GM12878 (cell line): ENCODE results near the gene FIBCD1. TPM values are rescaled to one million over a fixed set of nuclear protein-coding genes. Genes with fewer than 3 reads are reported as not detected.

Experiments used
- ATAC-seq: fragments of 200-7000 bp; cut with Tn5 transposase; 3 replicates; pipeline ENCODE4 v1.9.1; 2020; ENCODE audit warnings: mild to moderate bottlenecking, moderate library complexity
- BruUV-seq: library from RNA; stranded (reverse); fragments of 400-500 nt; replicated peaks from 2 replicates; lab custom pipeline; 2021; lab: Mats Ljungman, UMichigan
- CTCF ChIA-PET: fragments of 300-600 bp; sonication (Branson Sonifier 250); formaldehyde crosslinking; extraction: SDS; loops from one replicate; lab custom pipeline; 2021; ENCODE audit warnings: inconsistent platforms; lab: Yijun Ruan, JAX
- POLR2A ChIA-PET: fragments of 350-600 bp; formaldehyde crosslinking; extraction: SDS; loops from one replicate; lab custom pipeline; 2021; ENCODE audit warnings: inconsistent platforms; lab: Charles Lee
- RAD21 ChIA-PET: fragments of 300-600 bp; sonication (Branson Sonifier 250); formaldehyde crosslinking; loops from one replicate; lab custom pipeline; 2023; ENCODE audit warnings: antibody characterized with exemption; ENCODE audit not compliant: unreplicated experiment; lab: Charles Lee
- SMC1A ChIA-PET: fragments of 300-600 bp; sonication (Branson Sonifier 250); formaldehyde crosslinking; loops from one replicate; lab custom pipeline; 2023; ENCODE audit not compliant: unreplicated experiment, uncharacterized antibody; lab: Charles Lee
- DNase-seq: peaks from one replicate; pipeline ENCODE4 v3.0.0-alpha.2; 2011; ENCODE audit warnings: low read depth, low spot score
- FAIRE-seq: peaks from 3 replicates; lab custom pipeline; 2011; peaks lifted over from hg19 to GRCh38; lab: Jason Lieb, UNC
- H2AFZ ChIP-seq: 2 replicates; pipeline ENCODE4 v1.6.0; 2011; ENCODE audit warnings: low read depth, low read length, control low read depth; ENCODE audit not compliant: control insufficient read depth
- H3K27ac ChIP-seq: 2 replicates; pipeline ENCODE4 v1.5.1; 2011; ENCODE audit warnings: control low read depth; ENCODE audit not compliant: control insufficient read depth, insufficient read depth
- H3K27me3 ChIP-seq, 2 experiments: replicated peaks in 1 of 2; 2 replicates each; pipeline versions ENCODE4 v1.6.0 to v1.6.1; 2011; ENCODE audit warnings: low read length in 1 of 2; ENCODE audit not compliant: control insufficient read depth in 2 of 2, insufficient read depth in 2 of 2
- H3K36me3 ChIP-seq, 2 experiments: 2 replicates each; pipeline ENCODE4 v1.5.1; 2011; ENCODE audit warnings: low read length in 1 of 2; ENCODE audit not compliant: control insufficient read depth in 2 of 2, insufficient read depth in 2 of 2
- H3K4me1 ChIP-seq: 2 replicates; pipeline ENCODE4 v1.6.1; 2011; ENCODE audit warnings: mild to moderate bottlenecking, low read length, moderate library complexity, mixed read lengths; ENCODE audit not compliant: control insufficient read depth, insufficient read depth
- H3K4me2 ChIP-seq: 2 replicates; pipeline ENCODE4 v1.6.0; 2011; ENCODE audit warnings: control low read depth; ENCODE audit not compliant: control insufficient read depth, insufficient read depth
- H3K4me3 ChIP-seq: fragments of 200-600 bp; sonication (generic); 2 replicates; pipeline ENCODE4 v1.5.1; 2016
- H3K79me2 ChIP-seq: 2 replicates; pipeline ENCODE4 v1.6.0; 2011; ENCODE audit warnings: low read length; ENCODE audit not compliant: control insufficient read depth, insufficient read depth
- H3K9ac ChIP-seq: 2 replicates; pipeline ENCODE4 v1.8.0; 2011; ENCODE audit warnings: low read length, control low read depth, mixed read lengths; ENCODE audit not compliant: control insufficient read depth, insufficient read depth
- H3K9me3 ChIP-seq: replicated peaks from 3 replicates; pipeline ENCODE4 v1.5.1; 2011; ENCODE audit warnings: mild to moderate bottlenecking, low read length; ENCODE audit not compliant: control insufficient read depth, insufficient read depth
- H4K20me1 ChIP-seq: 2 replicates; pipeline ENCODE4 v1.6.0; 2011; ENCODE audit not compliant: control insufficient read depth, insufficient read depth
- REST ChIP-seq: IDR thresholded peaks from 2 replicates; pipeline ENCODE4 v1.6.1; 2012; ENCODE audit warnings: mild to moderate bottlenecking, low read depth, low read length
- whole genome bisulfite sequencing: methylation state at CpG from one replicate; pipeline ENCODE4 v1.1.6; 2016; ENCODE audit warnings: low lambda C conversion rate; ENCODE audit not compliant: insufficient replicate concordance, insufficient coverage; ENCODE audit errors: missing lambda C conversion rate; 5-methylcytosine and 5-hydroxymethylcytosine counted together
- in situ Hi-C: fragments of 300-500 bp; cut with MboI; formaldehyde crosslinking; loops from 9 replicates; pipeline ENCODE4 v1.14.3; 2018; ENCODE audit warnings: mixed read lengths
- intact Hi-C: fragments of 100-400 bp; cut with micrococcal nuclease; formaldehyde crosslinking; loops from one replicate; pipeline ENCODE4 v1.14.2; 2022; ENCODE audit not compliant: unreplicated experiment
- polyA plus RNA-seq, 11 experiments: library from polyadenylated mRNA; depleted of rRNA in 4 of 11; unstranded in 6 of 11; stranded (reverse) in 5 of 11; fragments of >200 nt; fragmentation: Nextera tagmentation in 4 of 11; fragmentation: Illumina TruSeq in 1 of 11; extraction: Ambion mirVana in 4 of 11; extraction: Trizol in 1 of 11; gene quantifications; 1 replicate in 1 of 11; 2 replicates in 10 of 11; pipeline versions ENCODE4 v1.2.1 to v1.2.3, GENCODE V29; 2011 to 2016; ENCODE audit warnings: inconsistent platforms in 2 of 11, missing spikeins in 2 of 11, low read depth in 1 of 11
- total RNA-seq, 4 experiments: library from RNA; depleted of rRNA in 3 of 4; stranded (reverse); fragments of >200 nt in 3 of 4; fragmentation: Illumina TruSeq in 1 of 4; extraction: Trizol in 1 of 4; gene quantifications; 2 replicates each; pipeline versions ENCODE4 v1.2.1 to v1.2.3, GENCODE V29; 2013 to 2021
- TF ChIP-seq, protein P1 (sequence below): fragments of 450-650 bp; IDR thresholded peaks from 2 replicates; pipeline ENCODE4 v1.6.1; 2017; ENCODE audit warnings: mild to moderate bottlenecking
- TF ChIP-seq, protein P2 (sequence below): IDR thresholded peaks from 2 replicates; pipeline ENCODE4 v1.6.1; 2011; ENCODE audit warnings: low read depth, low read length, improper control_type of control experiment, borderline replicate concordance

FIBCD1 gene
- total and polyA plus RNA-seq, 10 of the 15 experiments (the other 5 are each of a cell fraction or from before 2014, with no cell fraction given): 0.04 to 0.95 (median 0.25) TPM; not detected in 6

DNA sequence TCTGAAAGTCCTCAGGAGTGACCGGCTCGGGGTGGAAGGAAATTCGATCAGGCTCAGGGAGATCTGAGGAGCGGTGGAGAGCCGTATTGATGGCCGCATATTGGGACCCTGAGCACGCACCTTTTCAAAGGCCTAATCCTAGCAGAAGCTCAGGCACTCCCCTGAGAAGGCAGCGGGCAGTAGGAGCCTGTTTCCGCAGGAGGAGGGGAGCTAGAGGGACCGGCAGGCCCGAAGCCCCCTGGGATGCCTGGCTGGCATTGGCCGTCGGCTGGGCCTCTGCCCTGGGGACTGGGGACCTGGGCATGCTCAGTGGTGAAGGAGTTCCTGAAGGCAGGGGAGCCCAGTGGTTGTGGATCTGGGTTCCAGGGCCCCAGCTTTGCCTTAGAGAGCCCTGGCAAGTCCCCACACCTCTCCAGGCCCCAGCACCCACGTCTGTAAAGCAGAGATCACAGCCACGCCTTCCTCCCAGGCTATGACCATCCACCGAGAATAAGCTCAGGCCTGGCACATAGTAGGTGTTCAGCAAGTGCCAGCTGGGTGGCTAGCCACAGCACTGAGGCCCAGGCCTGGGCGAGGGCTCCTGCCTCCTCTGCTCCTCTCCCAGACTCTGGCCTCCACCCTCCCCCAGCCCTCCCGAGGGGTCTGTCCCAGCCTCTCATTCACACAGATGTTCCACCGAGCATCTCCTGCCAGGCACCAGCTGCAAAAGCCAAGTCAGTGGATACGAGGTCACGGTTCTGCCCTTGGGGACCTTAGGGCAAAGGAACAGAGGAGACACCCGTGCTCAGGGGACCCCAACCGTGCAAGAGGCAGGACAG lies 25.2 kb downstream of the FIBCD1 start:
- Histone ChIP-seq H3K4me2 (no peak overlapping the region), H2AFZ (no peak overlapping the region), H3K4me1 (no peaks in the 10 kb centered on the region), H3K36me3 (no peaks in the 10 kb centered on the region), H3K9me3 (no peaks in the 10 kb centered on the region), H3K4me3 (no peak overlapping the region), H3K27ac (no peak overlapping the region), H3K9ac (no peak overlapping the region), H3K79me2 (no peaks in the 10 kb centered on the region), H3K27me3 (no peaks in the 10 kb centered on the region), H4K20me1 (no peaks in the 10 kb centered on the region)
- intact Hi-C loops (no loop called here), in situ Hi-C loops (no loop called here)
- FAIRE-seq (no peak), DNase-seq (no peak), ATAC-seq (peak; percentile 48)
- no peak for TF ChIP-seq REST
- TF ChIP-seq, protein P1, sequence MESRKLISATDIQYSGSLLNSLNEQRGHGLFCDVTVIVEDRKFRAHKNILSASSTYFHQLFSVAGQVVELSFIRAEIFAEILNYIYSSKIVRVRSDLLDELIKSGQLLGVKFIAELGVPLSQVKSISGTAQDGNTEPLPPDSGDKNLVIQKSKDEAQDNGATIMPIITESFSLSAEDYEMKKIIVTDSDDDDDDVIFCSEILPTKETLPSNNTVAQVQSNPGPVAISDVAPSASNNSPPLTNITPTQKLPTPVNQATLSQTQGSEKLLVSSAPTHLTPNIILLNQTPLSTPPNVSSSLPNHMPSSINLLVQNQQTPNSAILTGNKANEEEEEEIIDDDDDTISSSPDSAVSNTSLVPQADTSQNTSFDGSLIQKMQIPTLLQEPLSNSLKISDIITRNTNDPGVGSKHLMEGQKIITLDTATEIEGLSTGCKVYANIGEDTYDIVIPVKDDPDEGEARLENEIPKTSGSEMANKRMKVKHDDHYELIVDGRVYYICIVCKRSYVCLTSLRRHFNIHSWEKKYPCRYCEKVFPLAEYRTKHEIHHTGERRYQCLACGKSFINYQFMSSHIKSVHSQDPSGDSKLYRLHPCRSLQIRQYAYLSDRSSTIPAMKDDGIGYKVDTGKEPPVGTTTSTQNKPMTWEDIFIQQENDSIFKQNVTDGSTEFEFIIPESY: no peak
- TF ChIP-seq, protein P2, sequence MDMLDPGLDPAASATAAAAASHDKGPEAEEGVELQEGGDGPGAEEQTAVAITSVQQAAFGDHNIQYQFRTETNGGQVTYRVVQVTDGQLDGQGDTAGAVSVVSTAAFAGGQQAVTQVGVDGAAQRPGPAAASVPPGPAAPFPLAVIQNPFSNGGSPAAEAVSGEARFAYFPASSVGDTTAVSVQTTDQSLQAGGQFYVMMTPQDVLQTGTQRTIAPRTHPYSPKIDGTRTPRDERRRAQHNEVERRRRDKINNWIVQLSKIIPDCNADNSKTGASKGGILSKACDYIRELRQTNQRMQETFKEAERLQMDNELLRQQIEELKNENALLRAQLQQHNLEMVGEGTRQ: no peak
- WGBS: 29% methylated on average over 23 of the region's 23 CpGs
- ChIA-PET POLR2A (no interaction called here), CTCF (interaction anchor here (0.6 to 1.1 kb wide), 2 partner anchors 15 to 49 kb away, joined by 3 read pairs; no protein-coding TSS in a partner anchor), RAD21 (interaction anchor here (0.7 kb wide), 1 partner anchor 44 kb away, joined by 3 read pairs; no protein-coding TSS in a partner anchor), SMC1A (no interaction called here)
- BruUV-seq: no TSS peak
